Stimulated activated CD8-positive, alpha-beta memory T cell treated with anti-CD3 and anti-CD28 coated beads, Interleukin-15, amount 100 ng/mL, for 1 hour (primary cell): ENCODE measurements around the gene KATNAL2.

Experiments
- DNase-seq: peaks from one replicate; pipeline ENCODE4 v3.0.0-alpha.2; 2020; ENCODE audit warnings: low read depth

KATNAL2 gene

GRCh38 chr18:46917108-46917802 is at the start of gene KATNAL2, which contains the start of gene PIAS2:
TSS of gene KATNAL2 (plus strand) at chr18:46917602. CDS start at chr18:46946873, 29,271 bp downstream.
TSS of gene PIAS2 (minus strand) at chr18:46917507. CDS start at chr18:46917345, 162 bp downstream.
- peak; percentile 25 for DNase-seq

DNA sequence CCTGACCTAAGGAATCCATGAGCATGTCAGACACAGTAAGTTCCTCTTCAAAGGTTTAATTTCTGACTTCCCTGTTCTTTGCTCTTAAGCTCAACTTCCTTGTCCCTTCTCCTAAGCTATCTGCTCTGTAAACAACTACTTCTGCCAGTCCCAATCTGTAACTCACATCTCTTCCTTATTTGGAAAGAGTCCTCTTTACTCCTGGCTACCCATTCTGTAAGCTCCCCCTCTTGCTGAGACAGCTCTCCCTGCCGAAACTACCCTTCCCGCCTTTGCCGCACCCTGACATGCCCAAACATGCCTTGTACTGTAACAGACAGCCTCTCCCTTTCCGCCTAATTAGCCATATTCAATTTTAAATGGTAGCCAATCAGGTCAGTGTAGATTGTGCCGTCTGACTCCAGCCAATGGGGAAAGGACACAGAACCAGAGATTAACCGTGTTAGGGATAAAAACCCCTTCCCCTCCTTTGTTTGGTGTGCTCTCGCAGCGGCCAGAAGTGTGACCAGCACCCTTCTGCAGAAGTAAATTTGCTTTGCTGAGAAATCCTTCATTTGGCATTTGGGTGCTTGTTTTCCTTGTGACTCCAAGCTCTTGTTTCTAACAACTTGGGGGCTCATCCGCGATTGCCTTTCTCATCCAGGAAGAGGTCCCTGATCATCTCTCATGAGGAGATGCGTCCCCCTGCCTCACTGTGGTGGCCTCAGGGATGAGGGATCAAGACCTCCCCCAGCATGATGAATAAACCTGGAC is 49.1 kb upstream of the KATNAL2 start:
- no peak for DNase-seq

GRCh38 chr18:46877329-46877987 is 39.9 kb upstream of the KATNAL2 start:
- DNase-seq, result no peak

DNA sequence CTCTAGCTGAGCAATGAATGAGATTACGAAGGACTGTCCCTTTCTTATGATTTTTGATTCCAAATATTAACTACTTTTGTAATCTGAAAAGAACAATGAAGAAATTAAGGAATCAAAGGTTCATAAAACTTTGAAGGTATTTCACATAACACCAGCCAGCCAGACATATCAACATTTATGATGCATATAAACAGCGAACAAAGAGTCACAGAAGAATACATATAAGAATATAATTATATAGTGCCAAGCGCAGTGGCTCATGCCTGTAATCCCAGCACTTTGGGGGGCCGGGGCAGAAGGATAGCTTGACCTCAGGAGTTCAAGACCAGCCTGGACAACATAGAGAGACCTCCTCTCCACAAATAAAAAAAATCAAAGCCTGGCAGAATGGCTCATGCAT is 34.2 kb upstream of the KATNAL2 start:
- no peak for DNase-seq

- DNase-seq, result no peak
Observed at GRCh38 chr18:46886893-46887292, 30.5 kb upstream of the KATNAL2 start.

DNA sequence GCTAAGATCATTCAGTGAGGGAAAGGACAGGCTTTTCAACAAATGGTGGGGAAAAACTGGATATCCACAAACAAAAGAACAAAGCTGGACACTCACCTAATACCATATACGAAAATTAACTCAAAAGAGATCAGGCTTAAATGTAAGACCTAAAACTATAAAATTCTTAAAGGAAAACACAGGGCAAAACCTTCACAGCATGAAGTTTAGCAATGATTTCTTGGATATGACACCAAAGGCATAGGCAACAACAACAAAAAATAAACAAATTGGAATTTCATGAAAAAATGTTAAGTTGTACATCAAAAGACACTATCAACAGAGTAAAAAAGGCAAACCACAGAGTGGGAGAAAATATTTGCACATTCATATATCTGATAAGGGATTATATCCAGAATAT is 28.4 kb upstream of the KATNAL2 start:
- no peak for DNase-seq

GRCh38 chr18:46891742-46892214 is 25.6 kb upstream of the KATNAL2 start:
- DNase-seq, result no peak

- no peak for DNase-seq
Observed at GRCh38 chr18:46892842-46893241, 24.6 kb upstream of the KATNAL2 start.

DNA sequence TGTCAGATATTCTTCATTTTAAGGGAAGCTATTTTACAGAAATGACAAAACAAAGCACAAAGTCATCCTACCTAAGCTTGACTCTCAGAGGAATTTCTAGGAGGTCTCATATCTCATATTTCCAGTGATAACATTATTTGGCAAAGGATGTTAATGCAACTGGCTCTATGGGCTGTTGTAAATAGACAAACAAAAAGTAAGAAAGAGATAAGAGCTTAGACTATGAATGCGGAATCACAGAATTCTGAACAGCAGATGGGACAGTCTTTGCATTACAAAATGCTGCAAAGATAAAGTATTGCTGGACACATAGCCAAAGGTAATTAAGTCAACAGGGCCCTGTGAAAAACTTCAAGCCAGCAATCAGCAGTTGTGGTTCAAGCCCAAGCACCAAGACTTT is 24.0 kb upstream of the KATNAL2 start:
- no peak for DNase-seq

GRCh38 chr18:46894124-46894523 is 23.3 kb upstream of the KATNAL2 start:
- DNase-seq, result no peak

GRCh38 chr18:46899274-46899948 is 18.0 kb upstream of the KATNAL2 start:
- no peak for DNase-seq

DNA sequence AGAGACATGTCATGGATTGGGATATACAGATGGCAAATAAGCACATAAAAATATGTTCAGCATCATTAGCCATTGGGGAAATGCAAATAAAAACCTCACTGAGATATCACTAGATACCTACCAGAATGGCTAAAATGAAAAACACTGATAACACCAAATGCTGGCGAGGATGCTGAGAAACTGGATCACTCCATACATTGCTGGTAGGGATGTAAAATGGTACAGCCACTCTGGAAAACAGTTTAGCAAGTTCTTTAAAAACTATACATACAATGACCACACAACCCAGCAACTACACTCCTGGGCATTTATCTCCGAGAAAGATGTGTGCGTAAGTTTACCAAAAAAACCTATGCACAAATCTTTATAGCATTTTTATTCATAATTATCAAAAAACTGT is 14.0 kb upstream of the KATNAL2 start:
- DNase-seq, result no peak

DNA sequence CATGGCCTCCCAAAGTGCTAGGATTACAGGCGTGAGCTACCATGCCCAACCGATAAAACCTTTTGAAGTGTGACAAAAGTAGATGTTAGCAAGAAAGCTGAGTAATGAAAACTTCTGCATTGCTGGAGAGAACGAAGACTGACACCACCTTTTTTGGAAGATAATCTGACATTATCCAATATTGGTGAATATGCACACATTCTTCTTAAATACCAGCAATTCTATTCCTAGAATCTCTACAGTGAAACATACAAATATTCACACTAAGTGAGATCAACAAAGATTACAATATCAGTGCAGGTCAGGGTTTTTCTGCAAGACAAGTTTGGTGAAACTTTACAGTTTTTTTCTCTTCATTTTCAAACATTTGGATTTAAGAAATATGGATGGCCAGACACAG is 7.9 kb upstream of the KATNAL2 start:
- DNase-seq, result no peak

DNA sequence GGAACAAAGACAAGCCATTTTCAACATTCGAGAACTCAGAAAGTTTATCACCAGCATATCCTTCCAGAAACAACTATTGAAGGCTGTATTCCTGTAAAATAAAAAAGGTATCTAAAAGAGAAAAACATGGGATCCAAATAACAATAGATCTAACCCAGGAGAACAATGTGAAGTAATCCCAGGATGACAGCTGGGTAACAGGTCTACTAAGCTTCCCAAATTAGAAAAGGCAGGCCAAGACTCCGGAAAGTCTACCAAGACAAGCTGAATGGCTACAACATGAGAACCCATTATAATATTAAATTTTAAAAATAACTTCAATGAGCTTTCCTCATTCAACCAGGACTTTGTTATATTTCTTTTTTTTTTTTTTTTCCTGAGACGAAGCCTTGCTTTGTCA is 6.5 kb upstream of the KATNAL2 start:
- DNase-seq, result no peak

DNA sequence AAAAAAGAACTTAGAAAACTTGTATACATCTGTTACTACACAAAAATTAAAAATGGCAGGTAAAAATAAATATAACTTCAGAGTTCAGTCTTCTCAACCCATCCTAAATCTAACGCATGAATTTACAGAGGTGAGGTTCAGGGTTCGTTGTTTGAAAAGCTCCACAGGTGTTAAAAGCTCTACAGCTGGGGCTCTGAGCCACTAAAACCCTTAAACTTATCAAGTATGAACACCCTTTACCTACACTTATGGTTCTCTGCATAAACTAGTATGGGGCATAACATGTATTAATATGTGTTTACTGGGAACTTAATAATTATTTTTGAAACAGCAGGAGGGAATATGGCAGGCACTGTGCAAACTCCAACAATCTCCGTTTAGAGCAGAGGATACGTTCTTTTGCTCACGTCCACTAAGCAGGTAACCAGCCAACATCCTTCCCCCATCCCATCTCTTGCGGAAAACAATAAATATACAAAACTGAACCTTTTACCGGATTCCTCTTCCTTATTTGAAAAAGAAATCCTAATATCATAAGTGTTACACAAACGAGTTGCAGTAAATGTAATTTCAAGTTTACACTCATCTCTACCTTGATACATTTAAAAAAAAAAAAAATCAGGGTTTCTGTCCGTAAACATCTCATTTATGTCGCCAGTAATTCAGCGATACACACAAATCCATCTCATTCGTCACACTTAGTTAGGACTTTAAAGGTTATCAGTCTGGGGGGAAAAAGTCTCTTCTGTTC is 1.4 kb upstream of the KATNAL2 start:
- DNase-seq, result no peak

DNA sequence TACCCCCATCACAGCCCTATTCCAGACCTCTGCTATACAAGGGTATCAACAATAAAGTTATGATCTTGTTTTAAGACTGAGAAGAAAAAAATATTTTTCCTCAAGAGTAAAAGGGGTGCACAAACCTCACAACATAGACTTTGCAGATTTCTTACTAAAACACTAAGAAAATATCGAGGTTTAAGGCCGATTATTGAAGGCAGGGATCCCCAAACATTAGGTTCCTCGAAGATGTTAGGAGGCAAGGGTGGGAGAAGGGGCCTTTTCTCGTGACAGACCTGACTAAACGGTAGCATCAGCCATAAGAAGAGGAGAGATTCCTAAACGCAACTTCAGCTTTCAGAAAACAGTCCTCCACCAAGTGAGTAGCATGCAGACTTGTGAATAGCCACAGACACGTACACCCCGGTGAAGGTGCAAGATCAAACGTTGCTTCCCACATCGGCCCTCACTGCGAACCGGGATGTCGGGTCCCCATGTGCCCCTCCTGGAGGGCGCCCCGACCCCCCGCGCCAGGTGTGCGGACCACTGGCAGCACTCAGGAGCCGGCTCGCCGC is 773 bp upstream of the KATNAL2 start:
- no peak for DNase-seq

GRCh38 chr18:46917803-46918600 is 600 bp downstream of the KATNAL2 start:
- no peak for DNase-seq

GRCh38 chr18:46920067-46920466 is 2.7 kb downstream of the KATNAL2 start:
- DNase-seq, result no peak

GRCh38 chr18:46920653-46921052 is 3.3 kb downstream of the KATNAL2 start:
- no peak for DNase-seq

- DNase-seq, result no peak
Observed at GRCh38 chr18:46939337-46939963, 22.0 kb downstream of the KATNAL2 start.
